GM20431 (cell line): Measurements from ENCODE around the gene MED9.
"Not testable (repeated sequence)": the region's sequence is repeated elsewhere in the genome, so short reads cannot be mapped to it uniquely, and the experiment has no call there.

Experiments
- in situ Hi-C: fragments of 300-500 bp; cut with MseI, MboI; formaldehyde crosslinking; loops from one replicate; pipeline ENCODE4 v1.15.0; 2020; ENCODE audit warnings: low sequenced_read_pairs; ENCODE audit not compliant: unreplicated experiment

Gene MED9

GRCh38 chr17:17485420-17485819 lies 8.6 kb downstream of the MED9 start:
- in situ Hi-C loops, result no loop called here

GRCh38 chr17:17486416-17486815 lies 9.6 kb downstream of the MED9 start:
- in situ Hi-C loops, result not testable (repeated sequence)

- in situ Hi-C loops, result no loop called here
These were observed 11.2 kb downstream of the MED9 start for GRCh38 chr17:17487998-17488397.

GRCh38 chr17:17491031-17491471 lies 14.3 kb downstream of the MED9 start:
- in situ Hi-C loops, result no loop called here

GRCh38 chr17:17491546-17491988 lies 14.8 kb downstream of the MED9 start:
- in situ Hi-C loops, result no loop called here

GRCh38 chr17:17492085-17492484 lies 15.3 kb downstream of the MED9 start:
- in situ Hi-C loops, result no loop called here

GRCh38 chr17:17492571-17492970 lies 15.8 kb downstream of the MED9 start:
- in situ Hi-C loops, result no loop called here

GRCh38 chr17:17493249-17493985 lies 16.6 kb downstream of the MED9 start:
- in situ Hi-C loops, result no loop called here

- in situ Hi-C loops, result no loop called here
These were observed 17.2 kb downstream of the MED9 start for GRCh38 chr17:17493986-17494466.

GRCh38 chr17:17494499-17494869 lies 17.7 kb downstream of the MED9 start:
- in situ Hi-C loops, result no loop called here

- in situ Hi-C loops, result no loop called here
These were observed 18.2 kb downstream of the MED9 start for GRCh38 chr17:17494870-17495535.

GRCh38 chr17:17495536-17496188 lies 18.9 kb downstream of the MED9 start:
- in situ Hi-C loops, result no loop called here

GRCh38 chr17:17496189-17497064 lies 19.6 kb downstream of the MED9 start, which contains the start of gene RASD1:
Gene RASD1 (minus strand): TSS chr17:17496395. CDS start chr17:17496181, 214 bp downstream.
- in situ Hi-C loops, result no loop called here

- in situ Hi-C loops, result no loop called here
These were observed 20.5 kb downstream of the MED9 start for GRCh38 chr17:17497065-17497844.

- in situ Hi-C loops, result no loop called here
These were observed 21.2 kb downstream of the MED9 start for GRCh38 chr17:17497845-17498520.

GRCh38 chr17:17498606-17499301 lies 22.0 kb downstream of the MED9 start:
- in situ Hi-C loops, result no loop called here

GRCh38 chr17:17499402-17500145 lies 22.8 kb downstream of the MED9 start:
- in situ Hi-C loops, result loop anchor here (10.0 kb wide), 1 partner anchor 145 kb away; no protein-coding TSS in a partner anchor
